ENCODE measurements around the gene LIPC.

The LIPC gene

DNA sequence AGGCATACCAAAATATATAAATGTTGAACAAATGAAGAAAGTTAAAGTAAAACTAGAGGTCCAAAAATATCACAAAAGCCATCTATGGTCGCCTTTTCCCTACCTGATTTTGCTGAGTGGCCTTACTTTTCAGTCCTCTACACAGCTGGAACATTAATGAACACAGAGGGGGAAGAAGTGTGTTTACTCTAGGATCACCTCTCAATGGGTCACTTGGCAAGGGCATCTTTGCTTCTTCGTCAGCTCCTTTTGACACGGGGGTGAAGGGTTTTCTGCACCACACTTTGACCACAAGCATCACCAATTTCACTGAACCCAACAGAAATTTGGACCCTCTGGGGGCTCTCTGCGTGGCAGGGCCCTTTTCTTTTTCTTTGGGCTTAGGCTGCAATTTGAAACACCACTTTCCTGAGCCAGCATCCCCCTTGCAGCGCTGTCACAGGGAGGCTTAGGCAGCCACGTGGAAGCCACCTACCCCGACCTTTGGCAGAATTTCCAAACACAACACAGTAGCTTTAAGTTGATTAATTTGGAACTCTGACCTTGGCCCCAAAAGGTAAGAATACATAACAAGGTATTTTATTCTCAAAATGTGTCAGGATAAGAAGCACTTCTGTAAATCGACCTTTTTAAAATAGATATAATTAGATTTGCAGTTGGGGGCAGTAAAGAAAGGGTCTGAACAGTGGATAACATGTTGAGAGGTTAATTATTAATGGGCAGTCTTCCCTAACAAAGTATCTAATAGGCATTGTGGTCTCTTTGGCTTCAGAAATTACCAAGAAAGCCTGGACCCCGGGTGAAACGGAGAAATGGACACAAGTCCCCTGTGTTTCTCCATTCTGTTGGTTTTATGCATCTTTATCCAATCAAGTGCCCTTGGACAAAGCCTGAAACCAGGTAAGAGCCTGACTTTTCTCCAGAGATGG lies at the start of gene LIPC:
TSS of gene LIPC (plus strand) at position 771 of the 929 bp plus-strand sequence. CDS start at position 813, 42 bp downstream.
- no peak for DNase-seq (ENCODE audit: low spot score)

DNA sequence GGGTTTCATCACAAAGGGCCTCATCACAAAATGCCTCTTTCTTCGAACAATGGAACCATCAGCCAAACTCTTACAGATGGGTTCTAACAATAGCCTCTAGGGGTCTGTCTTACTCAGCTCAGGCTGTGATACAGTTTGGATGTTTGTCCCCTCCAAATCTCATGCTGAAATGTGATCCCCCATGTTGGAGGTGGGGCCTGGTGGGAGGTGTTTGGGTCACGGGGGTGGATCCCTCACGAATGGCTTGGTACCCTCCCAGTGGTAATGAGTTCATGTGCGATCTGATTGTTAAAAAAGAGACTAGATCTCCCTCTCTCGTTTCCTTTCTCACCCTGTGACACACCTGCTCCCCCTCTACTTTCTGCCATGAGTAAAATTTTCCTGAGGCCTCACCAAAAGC lies 47.9 kb upstream of the LIPC start:
- DNase-seq (ENCODE audit: low spot score): no peak

DNA sequence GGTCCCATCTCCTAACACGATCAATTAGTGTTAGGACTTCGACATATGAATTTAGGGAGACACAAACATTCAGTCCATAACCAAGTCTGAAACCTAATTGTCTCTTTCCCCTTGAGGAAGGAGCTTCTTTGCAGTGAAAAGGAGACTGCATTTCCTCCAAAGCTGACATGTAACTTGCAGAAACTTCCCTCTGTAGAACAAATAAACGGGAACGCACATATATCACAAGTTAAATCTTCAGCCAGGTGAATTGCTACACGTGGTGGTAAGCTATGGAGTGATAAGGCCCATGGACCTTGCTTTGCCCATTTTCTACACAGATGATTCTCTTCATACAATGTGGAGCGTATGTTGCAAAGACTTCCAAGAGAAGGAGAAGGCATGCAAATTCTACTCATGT lies 47.1 kb upstream of the LIPC start:
- DNase-seq (ENCODE audit: low spot score): no peak

DNA sequence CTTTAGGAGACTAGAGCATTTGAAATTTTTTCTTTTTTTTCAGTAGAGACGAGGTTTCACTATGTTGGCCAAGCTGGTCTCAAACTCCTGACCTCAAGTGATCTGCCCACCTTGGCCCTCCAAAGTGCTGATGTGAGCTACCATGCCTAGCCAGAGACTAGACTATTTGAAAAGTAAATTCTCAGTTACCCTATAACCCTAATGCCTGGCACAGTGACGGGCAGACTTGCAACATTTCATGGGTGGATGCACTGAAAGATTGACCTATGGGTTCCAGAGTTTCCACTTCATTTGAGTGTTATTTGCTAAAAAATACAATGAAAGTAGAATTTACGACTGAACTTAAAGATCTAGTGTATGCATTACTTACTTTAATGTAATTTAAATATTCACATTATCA lies 45.7 kb upstream of the LIPC start:
- no peak for DNase-seq (ENCODE audit: low spot score)

DNA sequence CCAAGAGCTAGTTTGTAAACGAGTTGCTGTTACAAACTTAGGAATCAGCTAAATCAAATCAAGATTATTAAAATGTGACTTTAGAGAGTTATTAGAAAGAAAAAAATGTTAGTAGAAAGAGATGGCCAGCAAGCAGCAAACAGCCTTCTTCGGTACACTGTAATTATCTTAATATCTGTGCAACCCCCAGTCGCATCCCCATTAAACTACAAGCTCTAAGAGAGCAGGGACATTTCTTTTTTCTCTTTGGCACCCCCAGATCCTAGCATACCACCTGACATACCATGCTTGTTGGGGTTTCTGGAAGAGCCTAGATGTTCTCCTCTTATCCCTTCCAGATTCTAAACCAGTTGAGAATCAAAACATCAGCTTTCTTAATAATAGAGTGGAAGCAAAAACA lies 45.1 kb upstream of the LIPC start:
- no peak for DNase-seq (ENCODE audit: low spot score)

DNA sequence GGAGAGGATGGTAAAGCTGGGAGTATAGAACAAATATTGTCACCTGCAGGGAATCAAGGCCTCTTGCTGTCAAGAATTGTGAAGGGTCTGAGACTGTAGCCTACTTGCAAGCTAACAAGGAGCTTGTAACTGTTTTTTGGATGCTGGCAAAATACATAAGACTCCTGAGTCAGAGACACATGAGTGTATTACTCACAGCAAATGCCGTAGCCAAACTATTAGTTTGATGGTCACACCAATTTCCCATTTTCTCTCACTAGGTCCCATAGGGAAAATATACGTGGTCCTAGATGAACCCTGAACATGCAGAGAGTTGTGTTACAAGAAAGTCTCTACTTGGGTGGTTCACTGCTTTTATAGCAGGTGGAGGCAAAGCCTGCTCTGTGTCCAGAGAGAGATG lies 44.7 kb upstream of the LIPC start:
- peak; percentile 69 for DNase-seq (ENCODE audit: low spot score)

DNA sequence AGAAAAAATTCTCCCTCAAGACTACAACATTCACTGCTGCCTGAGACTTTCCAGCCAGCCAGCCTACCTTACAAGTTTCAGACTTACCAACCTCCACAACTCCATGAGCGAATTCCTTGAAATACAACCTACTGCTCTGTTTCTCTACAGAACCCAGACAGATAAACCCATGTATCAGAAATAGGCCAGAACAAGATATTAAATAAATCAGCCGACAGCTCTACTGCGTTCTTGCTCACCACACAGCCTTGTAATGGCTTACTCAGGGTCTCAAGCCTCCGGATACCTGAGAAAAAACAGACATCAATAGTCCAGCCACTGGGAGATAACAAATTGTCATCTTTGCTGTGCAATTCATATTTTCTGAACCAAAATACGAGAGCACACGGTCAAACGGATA lies 43.6 kb upstream of the LIPC start:
- DNase-seq (ENCODE audit: low spot score): no peak

DNA sequence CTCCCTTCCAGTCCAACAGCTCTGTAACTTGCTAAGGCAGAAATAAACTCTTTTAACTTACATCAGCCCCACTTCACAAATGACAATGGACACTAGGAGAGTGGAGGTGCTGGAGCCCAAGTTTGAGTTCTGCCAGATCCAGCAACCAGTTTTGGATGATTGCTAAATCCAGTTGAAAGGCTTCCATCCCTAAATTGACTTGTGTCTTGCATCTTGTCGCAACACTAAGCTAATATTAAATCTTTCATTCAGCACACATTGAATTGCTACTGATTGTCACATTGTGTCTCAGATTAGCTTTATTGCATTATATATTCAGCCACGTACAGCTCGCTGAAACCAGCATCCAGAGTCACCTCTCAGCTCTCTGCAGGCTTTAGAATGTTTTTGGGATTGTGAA lies 41.7 kb upstream of the LIPC start:
- DNase-seq (ENCODE audit: low spot score): no peak

DNA sequence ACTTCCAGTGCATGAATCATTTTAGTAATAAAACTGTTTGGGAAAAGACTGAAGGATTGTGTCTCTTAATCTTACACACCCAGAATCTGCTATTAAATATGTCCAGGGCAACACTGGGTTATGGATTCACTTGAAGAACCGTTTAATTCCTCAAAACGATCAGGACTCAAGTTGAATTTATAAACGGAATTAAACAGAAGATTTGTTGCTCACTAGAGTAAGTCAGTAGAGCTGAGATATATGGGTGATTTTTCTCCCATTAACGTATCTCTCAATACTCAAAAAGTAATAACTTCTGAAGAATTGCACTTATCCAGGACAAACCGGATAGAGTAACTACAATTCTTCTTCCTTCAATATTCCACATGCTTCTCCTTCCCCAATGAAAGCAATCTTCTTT lies 41.1 kb upstream of the LIPC start:
- DNase-seq (ENCODE audit: low spot score): no peak

DNA sequence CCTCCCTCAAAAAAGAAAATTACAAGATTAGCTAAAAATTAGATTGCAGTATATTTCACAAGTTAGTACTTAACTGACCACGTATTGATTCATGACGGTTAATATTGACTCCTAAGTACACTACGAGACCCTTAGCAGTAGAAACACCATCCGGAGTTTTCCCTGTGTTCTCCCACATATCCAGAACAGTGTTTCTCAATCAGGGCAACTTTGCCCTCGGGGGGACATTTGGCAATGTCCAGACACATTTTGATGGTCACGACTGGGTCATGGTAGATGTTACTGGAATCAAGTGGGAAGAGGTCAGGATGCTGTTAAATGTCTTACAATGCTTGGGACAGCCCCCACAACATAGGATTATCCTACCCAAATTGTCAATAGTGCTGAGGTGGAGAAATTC lies 40.7 kb upstream of the LIPC start:
- no peak for DNase-seq (ENCODE audit: low spot score)

DNA sequence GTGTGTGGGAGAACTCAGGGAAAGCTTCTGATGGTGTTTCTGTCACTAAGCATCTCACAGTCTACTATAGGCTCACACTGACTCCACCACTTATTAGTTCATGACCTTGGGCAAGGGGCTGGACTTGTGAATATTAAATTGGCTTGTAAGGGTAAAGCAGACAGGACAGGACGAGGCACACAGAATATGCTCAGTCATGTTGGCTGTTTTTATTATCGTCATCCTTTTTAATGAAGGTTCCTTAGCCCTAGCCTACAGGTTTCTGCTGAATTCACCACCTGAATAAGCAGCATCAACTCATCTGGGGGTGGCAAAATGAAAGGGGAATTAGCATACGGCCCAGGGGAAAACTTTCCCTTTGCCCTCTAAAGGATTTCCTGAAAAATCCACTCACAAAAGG lies 39.6 kb upstream of the LIPC start:
- DNase-seq (ENCODE audit: low spot score): no peak

DNA sequence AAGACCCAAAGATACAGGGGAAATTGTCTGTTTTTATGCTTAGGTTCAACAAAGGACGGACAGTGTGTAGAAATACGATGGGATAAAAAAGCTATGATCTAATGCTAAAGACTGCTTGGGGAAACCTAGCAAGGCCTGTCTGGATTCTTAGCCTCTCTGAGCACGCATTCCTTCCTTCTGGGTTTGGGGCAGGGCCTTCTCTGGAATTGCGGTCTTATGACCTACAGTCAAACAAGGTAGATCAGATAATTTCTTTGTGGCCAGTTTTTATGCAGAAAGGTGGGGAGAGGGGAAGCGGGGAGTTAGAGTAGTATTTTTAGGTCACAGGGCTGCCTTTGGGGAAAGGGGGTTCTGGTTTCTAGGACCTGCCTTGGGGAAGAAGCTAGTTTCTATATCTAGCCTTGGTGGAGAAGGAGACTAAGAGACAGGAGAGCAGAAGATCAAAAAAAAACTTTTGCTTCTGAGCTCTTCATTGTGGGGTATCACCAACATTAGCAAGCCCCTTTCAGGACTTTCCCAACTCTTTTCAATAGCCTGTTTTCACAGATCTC lies 39.1 kb upstream of the LIPC start:
- DNase-seq (ENCODE audit: low spot score): no peak

DNA sequence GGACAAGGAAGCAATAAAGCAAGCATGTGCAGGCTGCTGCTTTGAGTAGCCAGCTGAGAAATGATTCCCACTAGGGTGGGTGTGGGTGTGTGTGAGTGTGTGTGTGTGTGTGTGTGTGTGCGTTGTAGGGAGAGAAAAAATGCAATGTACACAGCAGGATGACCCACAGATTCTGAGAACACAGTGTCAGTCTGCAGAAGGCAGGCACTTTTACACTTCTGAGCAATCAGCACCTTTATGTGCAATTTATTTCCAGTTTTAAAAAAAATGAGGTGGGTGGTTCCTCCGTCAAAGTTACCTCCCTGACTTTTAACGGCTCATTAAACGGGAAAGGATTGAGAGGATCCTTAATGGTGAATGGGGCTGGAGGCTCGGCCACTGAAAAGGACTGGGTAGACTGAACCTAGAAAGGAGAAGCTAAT lies 38.5 kb upstream of the LIPC start:
- DNase-seq (ENCODE audit: low spot score): no peak

DNA sequence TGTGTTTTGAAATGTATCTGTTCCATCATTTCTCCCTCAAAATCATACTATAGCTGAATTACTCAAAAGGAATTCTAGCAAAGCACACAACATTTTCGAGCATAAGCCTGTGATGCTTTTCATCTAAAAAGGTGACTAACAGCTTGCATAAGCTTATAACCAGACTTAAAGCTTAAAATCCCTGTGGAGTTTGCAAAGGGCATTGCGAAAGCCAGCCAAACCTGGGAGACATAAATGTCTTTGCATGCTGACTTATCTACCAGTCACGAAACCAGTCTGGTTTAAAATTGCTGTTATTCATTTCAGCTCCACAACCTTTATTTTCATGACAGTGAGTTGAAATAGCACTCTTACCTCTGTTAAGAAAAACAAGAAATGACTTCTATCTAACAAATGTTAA lies 35.6 kb upstream of the LIPC start:
- DNase-seq (ENCODE audit: low spot score): peak; percentile 70

DNA sequence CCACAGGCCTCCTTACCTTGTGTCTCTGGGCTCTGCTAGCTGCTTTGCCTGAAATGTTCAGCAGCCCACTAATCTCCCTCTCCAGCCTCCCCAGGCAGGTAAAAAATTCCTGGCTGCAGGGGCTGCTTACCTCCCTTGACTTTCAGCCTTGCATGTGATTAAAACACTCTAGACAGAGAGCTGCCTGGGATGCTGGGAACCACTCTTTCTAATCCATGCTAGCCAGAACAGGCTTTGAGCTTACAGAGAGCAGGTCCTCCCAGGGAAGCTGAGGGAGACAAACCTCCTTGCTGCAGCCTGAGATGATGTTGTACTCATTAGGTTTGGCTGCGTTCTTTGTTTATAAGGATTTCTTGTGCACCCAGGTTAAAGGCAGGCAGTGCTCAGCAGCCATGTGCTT lies 33.7 kb upstream of the LIPC start:
- no peak for DNase-seq (ENCODE audit: low spot score)

DNA sequence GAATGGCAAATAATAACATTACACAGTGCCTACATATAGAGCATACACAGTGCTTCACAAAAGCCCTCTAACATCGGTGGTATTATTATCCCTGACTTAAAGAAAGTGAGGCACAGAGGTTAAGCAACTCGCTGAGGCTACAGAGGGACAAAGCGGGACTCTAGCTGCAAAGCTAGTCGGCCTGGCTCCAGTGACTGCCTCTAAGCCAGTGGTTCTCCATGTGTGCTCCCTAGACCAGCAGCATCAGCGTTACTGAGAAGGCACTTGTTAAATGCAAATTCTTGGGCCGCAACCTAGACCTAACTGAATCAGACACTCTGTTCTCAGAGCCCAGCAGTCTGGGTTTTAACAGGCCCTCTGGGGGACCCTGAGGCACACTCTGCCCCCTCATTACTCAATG lies 33.1 kb upstream of the LIPC start:
- DNase-seq (ENCODE audit: low spot score): no peak

DNA sequence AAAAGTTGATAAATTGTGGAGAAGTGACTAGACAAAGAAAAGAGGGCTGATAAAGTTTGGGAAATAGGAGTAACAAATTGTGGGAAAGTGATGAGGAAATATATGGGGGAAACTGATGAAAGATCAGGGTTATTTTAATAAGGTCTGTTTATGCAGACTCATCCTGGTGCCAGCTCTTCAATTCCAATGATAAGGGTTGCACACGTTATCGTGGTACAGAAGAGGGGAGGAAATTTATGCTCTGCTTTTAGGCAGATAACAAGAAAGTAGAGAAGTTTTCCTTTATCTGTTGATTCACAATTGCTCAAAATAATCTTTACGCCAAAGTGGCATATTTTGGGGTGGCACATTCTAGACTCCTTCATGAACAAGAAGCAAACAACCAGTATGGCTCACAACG lies 32.1 kb upstream of the LIPC start:
- DNase-seq (ENCODE audit: low spot score): no peak

DNA sequence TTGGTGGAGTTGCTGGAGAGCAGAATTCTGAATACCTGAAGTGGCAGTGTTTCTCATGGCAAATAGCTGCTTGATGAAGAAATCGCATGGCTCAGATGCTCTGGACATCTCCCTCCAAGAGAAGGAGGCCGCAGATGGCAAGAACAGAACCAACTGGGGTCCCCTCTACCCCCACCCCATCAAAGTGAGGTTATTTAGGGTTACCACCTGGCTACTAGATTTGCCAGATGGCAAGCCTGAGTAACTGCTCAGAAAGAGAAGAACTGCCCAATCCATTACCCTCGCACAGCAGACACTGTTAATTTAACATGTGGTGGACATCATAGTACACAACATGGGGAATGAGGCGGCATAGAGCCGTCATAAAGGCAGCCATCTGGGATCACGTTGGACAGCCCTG lies 30.5 kb upstream of the LIPC start:
- no peak for DNase-seq (ENCODE audit: low spot score)

DNA sequence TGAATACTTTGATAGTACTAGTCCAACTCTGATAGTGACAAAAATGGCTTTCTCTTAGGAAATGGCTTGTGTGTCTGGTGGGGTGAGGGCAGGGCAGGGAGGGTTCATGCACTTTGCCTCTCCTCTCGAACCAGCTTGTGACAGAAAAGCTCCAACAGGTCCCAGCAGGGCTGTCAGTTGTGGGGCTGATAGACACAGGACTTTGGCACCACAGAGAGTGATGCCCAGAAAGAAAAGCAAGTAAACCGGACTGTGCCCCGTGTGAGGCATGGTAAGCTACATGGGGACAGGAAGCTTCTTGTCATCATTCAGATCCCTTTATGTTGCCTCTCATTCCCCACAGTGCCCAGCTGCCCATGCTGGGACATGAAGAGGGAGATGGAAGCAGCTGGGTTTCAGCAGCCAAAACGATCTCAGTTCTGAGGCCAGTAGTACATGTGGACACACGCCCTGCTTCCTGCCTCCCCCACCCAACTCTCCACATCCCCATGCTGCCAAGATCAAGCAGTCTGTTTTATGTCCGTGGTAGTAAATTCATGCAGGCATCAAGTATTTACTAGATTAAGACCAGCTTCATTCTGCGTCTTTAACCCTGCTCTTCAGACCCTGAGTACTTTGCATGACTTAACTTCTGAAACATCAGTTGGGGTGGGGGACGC lies 29.7 kb upstream of the LIPC start:
- no peak for DNase-seq (ENCODE audit: low spot score)

DNA sequence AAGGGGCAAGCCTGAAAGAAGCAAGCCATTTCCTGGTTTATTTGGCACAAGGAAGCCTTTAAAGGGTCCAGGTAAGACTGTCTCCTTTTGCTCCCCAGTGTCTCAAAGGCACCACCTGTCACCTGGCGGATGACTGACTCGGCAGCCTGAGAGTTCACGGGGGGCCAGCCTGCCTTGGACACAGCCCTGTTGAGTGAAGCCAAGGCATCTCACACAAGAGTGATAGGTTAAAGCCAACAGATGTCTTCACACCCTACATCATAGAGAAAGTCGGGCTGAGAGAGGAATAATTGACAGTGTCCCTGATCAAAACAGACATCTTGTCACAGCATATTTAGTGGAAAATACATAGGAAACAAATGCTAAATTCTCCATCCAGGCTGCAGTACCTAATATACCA lies 28.2 kb upstream of the LIPC start:
- DNase-seq (ENCODE audit: low spot score): no peak

DNA sequence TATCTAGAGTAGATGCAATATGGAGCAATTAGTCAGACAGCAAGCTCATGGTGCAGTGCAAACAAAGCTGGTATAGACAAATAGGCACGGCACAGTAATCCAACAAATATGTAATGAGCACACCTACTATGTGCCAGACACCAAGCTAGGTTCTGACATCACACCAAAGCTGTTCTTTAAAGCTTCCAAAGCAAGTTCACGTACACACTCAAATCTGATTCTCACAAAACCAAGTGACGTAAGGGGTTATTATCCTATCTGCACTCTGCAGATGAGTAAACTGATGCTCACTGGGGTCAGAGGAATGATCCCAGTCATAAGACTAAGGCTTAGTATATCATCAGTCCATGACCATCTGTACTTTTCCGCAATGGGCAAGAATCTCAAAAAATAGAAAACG lies 27.8 kb upstream of the LIPC start:
- no peak for DNase-seq (ENCODE audit: low spot score)

DNA sequence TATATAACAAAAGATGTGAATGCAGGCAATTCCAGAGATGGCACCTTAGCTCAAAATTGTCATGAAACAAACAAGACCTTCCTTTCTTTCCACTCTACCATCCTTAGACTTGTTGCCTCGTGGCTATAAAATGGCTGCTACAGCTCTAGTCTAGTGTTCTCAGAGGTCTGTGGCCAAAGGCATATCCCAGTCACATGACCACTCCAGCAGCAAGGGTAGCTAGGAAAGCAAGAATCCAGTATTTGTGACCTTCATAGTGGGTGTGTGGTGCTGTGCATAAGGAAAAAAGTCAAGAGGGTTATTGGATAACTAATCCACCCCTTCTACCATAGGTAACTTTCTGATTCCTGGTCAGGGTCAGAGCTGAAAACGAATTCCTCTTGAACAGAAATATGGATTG lies 27.1 kb upstream of the LIPC start:
- no peak for DNase-seq (ENCODE audit: low spot score)

DNA sequence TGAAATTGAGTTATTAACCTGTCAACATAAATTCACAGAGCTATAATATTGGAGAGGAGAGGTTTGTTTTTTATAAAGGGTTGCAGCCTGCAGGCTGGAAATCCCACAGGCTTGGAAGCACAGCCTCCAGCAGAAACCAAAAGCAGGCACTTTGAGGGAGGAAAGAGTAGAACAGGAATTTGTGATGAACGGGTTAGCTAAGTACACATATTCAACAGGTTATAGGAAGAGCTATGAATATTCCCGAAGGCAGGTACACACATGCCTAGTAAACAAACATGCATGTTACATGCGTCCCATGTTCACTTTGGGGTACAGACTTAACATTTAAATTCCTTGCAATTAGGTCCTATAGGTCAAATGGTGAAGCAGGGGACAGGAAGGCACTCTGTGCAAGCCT lies 25.9 kb upstream of the LIPC start:
- no peak for DNase-seq (ENCODE audit: low spot score)

Data from AG08395 (cell line).